ENCODE results near the gene RGS6.

RGS6 gene

GRCh38 chr14:72517736-72518135, 585.5 kb downstream of the RGS6 start:
- Histone ChIP-seq H3K36me3 (ENCODE audit: insufficient read depth) (0 out of 2 replicates have a peak, but pooled peaks cover 4% of the 10 kb centered on the region), H4K20me1 (ENCODE audit: insufficient read depth) (no peaks in the 10 kb centered on the region), H2AFZ (ENCODE audit: low read depth) (no peak overlapping the region), H3K9ac (no peak overlapping the region), H3K4me3 (IDR thresholded peaks at IDR 0.05; ENCODE audit: insufficient read depth, low read depth, low read length) (no peak overlapping the region), H3K27me3 (ENCODE audit: insufficient read depth, low read depth) (no peaks in the 10 kb centered on the region), H3K4me1 (ENCODE audit: low read depth, poor library complexity, severe bottlenecking) (peaks cover 75% of the 10 kb centered on the region), H3K27ac (no peak overlapping the region), H3K4me2 (no peak overlapping the region), H3K79me2 (ENCODE audit: insufficient read depth, low read depth) (no peaks in the 10 kb centered on the region)
- no peak for TF ChIP-seq CTCF (conservative IDR thresholded peaks at IDR 0.05; ENCODE audit: low read depth, low read length)

- Histone ChIP-seq H3K27me3 (ENCODE audit: insufficient read depth, low read depth) (no peaks in the 10 kb centered on the region), H3K9ac (no peak overlapping the region), H3K4me2 (peak overlapping the region; percentile 72), H2AFZ (ENCODE audit: low read depth) (no peak overlapping the region), H3K79me2 (ENCODE audit: insufficient read depth, low read depth) (no peaks in the 10 kb centered on the region), H3K27ac (0 out of 2 replicates have a peak overlapping the region, but pooled peaks have one; percentile 19), H4K20me1 (ENCODE audit: insufficient read depth) (no peaks in the 10 kb centered on the region), H3K4me3 (IDR thresholded peaks at IDR 0.05; ENCODE audit: insufficient read depth, low read depth, low read length) (no peak overlapping the region), H3K36me3 (ENCODE audit: insufficient read depth) (0 out of 2 replicates have a peak, but pooled peaks cover 4% of the 10 kb centered on the region), H3K4me1 (ENCODE audit: low read depth, poor library complexity, severe bottlenecking) (peaks cover 63% of the 10 kb centered on the region)
- no peak for TF ChIP-seq CTCF (conservative IDR thresholded peaks at IDR 0.05; ENCODE audit: low read depth, low read length)
Measured at GRCh38 chr14:72518809-72519377, 586.7 kb downstream of the RGS6 start.

GRCh38 chr14:72519543-72519942, 587.3 kb downstream of the RGS6 start:
- H3K79me2 ChIP-seq (ENCODE audit: insufficient read depth, low read depth) = no peaks in the 10 kb centered on the region
- no peak overlapping the region for H3K27ac ChIP-seq
- no peak overlapping the region for H2AFZ ChIP-seq (ENCODE audit: low read depth)
- no peaks in the 10 kb centered on the region for H4K20me1 ChIP-seq (ENCODE audit: insufficient read depth)
- no peak for TF ChIP-seq CTCF (conservative IDR thresholded peaks at IDR 0.05; ENCODE audit: low read depth, low read length)
- peak overlapping the region; percentile 72; the same call in 1 of the 2 replicates for H3K4me2 ChIP-seq
- no peak overlapping the region for H3K4me3 ChIP-seq (IDR thresholded peaks at IDR 0.05; ENCODE audit: insufficient read depth, low read depth, low read length)
- H3K4me1 ChIP-seq (ENCODE audit: low read depth, poor library complexity, severe bottlenecking) = peaks cover 57% of the 10 kb centered on the region
- H3K9ac ChIP-seq = no peak overlapping the region
- 0 out of 2 replicates have a peak, but pooled peaks cover 4% of the 10 kb centered on the region for H3K36me3 ChIP-seq (ENCODE audit: insufficient read depth)
- H3K27me3 ChIP-seq (ENCODE audit: insufficient read depth, low read depth) = no peaks in the 10 kb centered on the region

GRCh38 chr14:72521045-72521444, 588.8 kb downstream of the RGS6 start:
- no peak overlapping the region for H3K4me3 ChIP-seq (IDR thresholded peaks at IDR 0.05; ENCODE audit: insufficient read depth, low read depth, low read length)
- H3K27ac ChIP-seq = no peak overlapping the region
- peaks cover 45% of the 10 kb centered on the region for H3K4me1 ChIP-seq (ENCODE audit: low read depth, poor library complexity, severe bottlenecking)
- H3K27me3 ChIP-seq (ENCODE audit: insufficient read depth, low read depth) = no peaks in the 10 kb centered on the region
- H3K79me2 ChIP-seq (ENCODE audit: insufficient read depth, low read depth) = no peaks in the 10 kb centered on the region
- no peak overlapping the region for H2AFZ ChIP-seq (ENCODE audit: low read depth)
- no peak overlapping the region for H3K4me2 ChIP-seq
- H3K9ac ChIP-seq = no peak overlapping the region
- no peak for TF ChIP-seq CTCF (conservative IDR thresholded peaks at IDR 0.05; ENCODE audit: low read depth, low read length)
- H4K20me1 ChIP-seq (ENCODE audit: insufficient read depth) = no peaks in the 10 kb centered on the region
- 0 out of 2 replicates have a peak, but pooled peaks cover 4% of the 10 kb centered on the region for H3K36me3 ChIP-seq (ENCODE audit: insufficient read depth)
